Breast epithelium (tissue), 3 donors: ENCODE results near the gene TFCP2.

Experiments used
- POLR2A ChIP-seq: fragments of 450-650 bp; IDR thresholded peaks from one replicate; pipeline ENCODE4 v1.6.1; 2016; ENCODE audit warnings: antibody characterized with exemption, mild to moderate bottlenecking, moderate library complexity
- POLR2AphosphoS5 ChIP-seq, 3 donors: sonication (generic); formaldehyde crosslinking; IDR thresholded peaks; one replicate each; pipeline ENCODE4 v1.6.1; 2017; ENCODE audit warnings: antibody characterized with exemption in 3 of 3
- TF ChIP-seq, protein P1 (sequence below), 3 donors: fragments of 450-650 bp; IDR thresholded peaks; one replicate each; pipeline ENCODE4 v1.5.1; 2016 to 2017; ENCODE audit warnings: antibody characterized with exemption in 3 of 3, mild to moderate bottlenecking in 3 of 3, moderate library complexity in 3 of 3

DNA sequence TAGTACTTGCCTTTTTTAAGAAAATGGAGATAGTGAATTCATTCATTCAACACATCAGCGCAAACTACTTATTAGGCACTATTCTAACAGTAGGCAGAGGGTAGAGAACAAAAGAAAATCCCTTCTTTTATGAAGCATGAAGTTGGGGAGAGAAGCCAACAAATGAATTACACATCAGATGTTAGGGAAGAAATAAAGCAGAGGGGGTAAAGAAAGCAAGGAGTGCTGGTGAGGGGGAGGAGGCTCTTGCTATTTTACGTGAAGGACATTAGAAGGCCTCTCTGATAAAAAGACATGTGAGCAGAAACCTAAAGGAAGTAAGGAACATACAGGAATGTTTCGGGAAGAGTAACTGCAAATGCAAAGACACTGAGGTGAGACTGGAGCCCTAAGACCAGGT, 22.2 kb downstream of the TFCP2 start:
- TF ChIP-seq, protein P1, sequence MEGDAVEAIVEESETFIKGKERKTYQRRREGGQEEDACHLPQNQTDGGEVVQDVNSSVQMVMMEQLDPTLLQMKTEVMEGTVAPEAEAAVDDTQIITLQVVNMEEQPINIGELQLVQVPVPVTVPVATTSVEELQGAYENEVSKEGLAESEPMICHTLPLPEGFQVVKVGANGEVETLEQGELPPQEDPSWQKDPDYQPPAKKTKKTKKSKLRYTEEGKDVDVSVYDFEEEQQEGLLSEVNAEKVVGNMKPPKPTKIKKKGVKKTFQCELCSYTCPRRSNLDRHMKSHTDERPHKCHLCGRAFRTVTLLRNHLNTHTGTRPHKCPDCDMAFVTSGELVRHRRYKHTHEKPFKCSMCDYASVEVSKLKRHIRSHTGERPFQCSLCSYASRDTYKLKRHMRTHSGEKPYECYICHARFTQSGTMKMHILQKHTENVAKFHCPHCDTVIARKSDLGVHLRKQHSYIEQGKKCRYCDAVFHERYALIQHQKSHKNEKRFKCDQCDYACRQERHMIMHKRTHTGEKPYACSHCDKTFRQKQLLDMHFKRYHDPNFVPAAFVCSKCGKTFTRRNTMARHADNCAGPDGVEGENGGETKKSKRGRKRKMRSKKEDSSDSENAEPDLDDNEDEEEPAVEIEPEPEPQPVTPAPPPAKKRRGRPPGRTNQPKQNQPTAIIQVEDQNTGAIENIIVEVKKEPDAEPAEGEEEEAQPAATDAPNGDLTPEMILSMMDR (IDR thresholded peaks at IDR 0.05): no peak
- no peak for TF ChIP-seq POLR2AphosphoS5 (IDR thresholded peaks at IDR 0.05)
- TF ChIP-seq POLR2A: no peak
